A549 (cell line): ENCODE results near the gene STIM1. TPM values are rescaled to one million over a fixed set of nuclear protein-coding genes. Genes with fewer than 3 reads are reported as not detected.
"Not testable (repeated sequence)": the region's sequence is repeated elsewhere in the genome, so short reads cannot be mapped to it uniquely, and the experiment has no call there.

ENCODE experiments used
- ATAC-seq, 2 experiments: fragments of 200-7000 bp in 1 of 2; fragments of >200 bp in 1 of 2; cut with Nextera tagmentation in 1 of 2; cut with Tn5 transposase in 1 of 2; 3 replicates each; pipeline versions ENCODE4 v1.8.0 to v1.9.1; 2018 to 2020; ENCODE audit warnings: mild to moderate bottlenecking in 1 of 2, moderate library complexity in 1 of 2
- CTCF ChIA-PET: fragments of 300-600 bp; sonication (Branson Sonifier 250); formaldehyde crosslinking; extraction: SDS; loops from one replicate; lab custom pipeline; 2021; ENCODE audit warnings: antibody characterized with exemption, inconsistent platforms; lab: Yijun Ruan, JAX
- POLR2A ChIA-PET: fragments of 350-600 bp; formaldehyde crosslinking; extraction: SDS; loops from one replicate; lab custom pipeline; 2021; ENCODE audit warnings: antibody characterized with exemption, inconsistent platforms; lab: Yijun Ruan, JAX
- DNase-seq, 2 experiments: peaks; one replicate each; pipeline versions ENCODE4 v3.0.0 to v3.0.0-alpha.2; 2011 to 2016; ENCODE audit warnings: low read depth in 1 of 2, low spot score in 1 of 2
- FAIRE-seq: peaks from 2 replicates; lab custom pipeline; 2011; peaks lifted over from hg19 to GRCh38; lab: Jason Lieb, UNC
- H3K27ac ChIP-seq, 2 experiments: fragments of >200 bp; sonication (Bioruptor Twin); formaldehyde crosslinking; 3 replicates each; pipeline ENCODE4 v1.5.1; 2016 to 2017
- H3K4me1 ChIP-seq: fragments of >200 bp; sonication (Bioruptor Twin); formaldehyde crosslinking; 3 replicates; pipeline ENCODE4 v1.6.1; 2016
- H3K4me2 ChIP-seq: fragments of >200 bp; sonication (Bioruptor Twin); formaldehyde crosslinking; 3 replicates; pipeline ENCODE4 v1.6.1; 2016
- H3K4me3 ChIP-seq: fragments of >200 bp; sonication (Bioruptor Twin); formaldehyde crosslinking; 3 replicates; pipeline ENCODE4 v1.5.1; 2016
- H3K9me3 ChIP-seq: fragments of >200 bp; sonication (Bioruptor Twin); formaldehyde crosslinking; 3 replicates; pipeline ENCODE4 v1.6.1; 2016
- ATOH8 ChIP-seq: fragments of 250-450 bp; sonication (Bioruptor Pico); IDR thresholded peaks from 2 replicates; pipeline ENCODE4 v1.5.0; 2020; ENCODE audit warnings: low read depth, mild to moderate bottlenecking, moderate library complexity
- BCL3 ChIP-seq: fragments of >200 bp; sonication (Bioruptor Twin); formaldehyde crosslinking; IDR thresholded peaks from 3 replicates; pipeline ENCODE4 v1.6.1; 2016
- CBX8 ChIP-seq: fragments of 200-600 bp; sonication (generic); IDR thresholded peaks from 2 replicates; pipeline ENCODE4 v1.6.1; 2016
- CHD4 ChIP-seq: fragments of 200-600 bp; sonication (generic); IDR thresholded peaks from 2 replicates; pipeline ENCODE4 v1.6.1; 2016; ENCODE audit warnings: antibody characterized with exemption, mild to moderate bottlenecking, borderline replicate concordance
- ESRRA ChIP-seq: fragments of 150-350 bp; IDR thresholded peaks from 2 replicates; pipeline ENCODE4 v1.6.1; 2014; ENCODE audit warnings: mild to moderate bottlenecking, low read length, borderline replicate concordance
- FOSB ChIP-seq: fragments of 250-450 bp; sonication (Bioruptor Pico); IDR thresholded peaks from 2 replicates; pipeline ENCODE4 v1.5.0; 2020; ENCODE audit warnings: mild to moderate bottlenecking, moderate library complexity
- FOSL2 ChIP-seq, 2 experiments: fragments of 450-650 bp in 1 of 2; fragments of >200 bp in 1 of 2; sonication (Bioruptor Twin) in 1 of 2; formaldehyde crosslinking; IDR thresholded peaks; 2 replicates each; pipeline versions ENCODE4 v1.5.0 to v1.6.1; 2016 to 2020; ENCODE audit warnings: mild to moderate bottlenecking in 1 of 2, moderate library complexity in 1 of 2
- GATA3 ChIP-seq: IDR thresholded peaks from 2 replicates; pipeline ENCODE4 v1.6.1; 2012; ENCODE audit warnings: borderline replicate concordance
- HDAC2 ChIP-seq: fragments of 200-600 bp; sonication (generic); IDR thresholded peaks from 2 replicates; pipeline ENCODE4 v1.6.1; 2016
- HOXB13 ChIP-seq: fragments of 250-450 bp; sonication (Bioruptor Pico); IDR thresholded peaks from 2 replicates; pipeline ENCODE4 v1.5.0; 2020; ENCODE audit warnings: low read depth, mild to moderate bottlenecking, moderate library complexity
- JUNB ChIP-seq: fragments of >200 bp; sonication (Bioruptor Twin); formaldehyde crosslinking; IDR thresholded peaks from 2 replicates; pipeline ENCODE4 v1.6.1; 2016
- KDM5A ChIP-seq: fragments of 200-600 bp; sonication (generic); IDR thresholded peaks from 2 replicates; pipeline ENCODE4 v1.6.1; 2016; ENCODE audit warnings: antibody characterized with exemption, mild to moderate bottlenecking
- MAFK ChIP-seq: fragments of 450-650 bp; IDR thresholded peaks from 2 replicates; pipeline ENCODE4 v1.6.1; 2014; ENCODE audit not compliant: partially characterized antibody
- NR3C1 ChIP-seq: fragments of >200 bp; sonication (Bioruptor Twin); formaldehyde crosslinking; IDR thresholded peaks from 3 replicates; pipeline ENCODE4 v1.6.1; 2017
- POLR2A ChIP-seq: IDR thresholded peaks from 2 replicates; pipeline ENCODE4 v1.6.1; 2012; ENCODE audit warnings: mild to moderate bottlenecking, low read length
- POLR2AphosphoS2 ChIP-seq: conservative IDR thresholded peaks from 2 replicates; pipeline ENCODE4 v1.6.1; 2012; ENCODE audit warnings: low read length, improper control_type of control experiment, inconsistent platforms
- RCOR1 ChIP-seq: fragments of 150-350 bp; IDR thresholded peaks from 2 replicates; pipeline ENCODE4 v1.6.1; 2014; ENCODE audit warnings: antibody characterized with exemption, low read length, low read depth
- REST ChIP-seq: fragments of 200-600 bp; sonication (generic); IDR thresholded peaks from 2 replicates; pipeline ENCODE4 v1.6.1; 2016; ENCODE audit warnings: antibody characterized with exemption, mild to moderate bottlenecking, moderate library complexity
- TP53 ChIP-seq: fragments of 250-450 bp; sonication (Bioruptor Pico); IDR thresholded peaks from 2 replicates; pipeline ENCODE4 v1.5.0; 2021; ENCODE audit warnings: mild to moderate bottlenecking, moderate library complexity
- ZFP36 ChIP-seq: fragments of 450-650 bp; IDR thresholded peaks from 2 replicates; pipeline ENCODE4 v1.6.1; 2014; ENCODE audit warnings: borderline replicate concordance; ENCODE audit not compliant: partially characterized antibody
- ZNF302 ChIP-seq: fragments of 250-450 bp; sonication (Bioruptor Pico); IDR thresholded peaks from 2 replicates; pipeline ENCODE4 v1.9.0; 2021; ENCODE audit warnings: inconsistent platforms, mild to moderate bottlenecking, moderate library complexity
- WGBS: methylation state at CpG from one replicate; pipeline ENCODE4 v1.1.6; 2017; ENCODE audit errors: missing lambda C conversion rate; 5-methylcytosine and 5-hydroxymethylcytosine counted together
- polyA plus RNA-seq, 4 experiments: library from polyadenylated mRNA; depleted of rRNA in 3 of 4; stranded (reverse); fragments of >200 nt; fragmentation: RNase III in 1 of 4; extraction: RNeasy Plus Mini Kit Qiagen cat#74134 plus additional on column Dnase treatment in 1 of 4; gene quantifications; 2 replicates in 3 of 4; 3 replicates in 1 of 4; pipeline ENCODE4 v1.2.3, GENCODE V29; 2011 to 2017
- TF ChIP-seq, protein P1 (sequence below): fragments of 150-350 bp; IDR thresholded peaks from 2 replicates; pipeline ENCODE4 v1.6.1; 2014; ENCODE audit warnings: low read depth, mild to moderate bottlenecking, low read length

STIM1 gene
- polyA plus RNA-seq, 2 of the 4 experiments (the other 2 are of a cell fraction): 35.2 to 38.7 TPM

- TF ChIP-seq BCL3 (no peak), MAFK (no peak), NR3C1 (no peak), ATOH8 (no peak), POLR2A (no peak), HDAC2 (no peak)
Measured at GRCh38 chr11:4123218-4123617, 267.8 kb downstream of the STIM1 start (continued).

GRCh38 chr11:4125141-4125540 lies 269.7 kb downstream of the STIM1 start:
- ChIA-PET CTCF (no interaction called here), POLR2A (no interaction called here)
- FAIRE-seq: no peak
- Histone ChIP-seq H3K9me3 (no peaks in the 10 kb centered on the region), H3K4me3 (no peak overlapping the region), H3K27ac (no peak overlapping the region), H3K4me2 (no peak overlapping the region), H3K4me1 (no peaks in the 10 kb centered on the region)
- DNase-seq: no peak
- WGBS: 97% methylated on average over 6 of the region's 6 CpGs
- TF ChIP-seq HOXB13 (CRISPR knock-in tag) (no peak), FOSB (no peak)
- peak in 1 of 2 experiments; percentile 36; a peak in 1 of 6 replicates for ATAC-seq

- TF ChIP-seq CHD4: no peak
- no peak for TF ChIP-seq HOXB13 (CRISPR knock-in tag)
- TF ChIP-seq, protein P1, sequence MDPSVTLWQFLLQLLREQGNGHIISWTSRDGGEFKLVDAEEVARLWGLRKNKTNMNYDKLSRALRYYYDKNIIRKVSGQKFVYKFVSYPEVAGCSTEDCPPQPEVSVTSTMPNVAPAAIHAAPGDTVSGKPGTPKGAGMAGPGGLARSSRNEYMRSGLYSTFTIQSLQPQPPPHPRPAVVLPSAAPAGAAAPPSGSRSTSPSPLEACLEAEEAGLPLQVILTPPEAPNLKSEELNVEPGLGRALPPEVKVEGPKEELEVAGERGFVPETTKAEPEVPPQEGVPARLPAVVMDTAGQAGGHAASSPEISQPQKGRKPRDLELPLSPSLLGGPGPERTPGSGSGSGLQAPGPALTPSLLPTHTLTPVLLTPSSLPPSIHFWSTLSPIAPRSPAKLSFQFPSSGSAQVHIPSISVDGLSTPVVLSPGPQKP: no peak
- no peak for TF ChIP-seq ZFP36
- no peak for TF ChIP-seq FOSL2 (IDR thresholded peaks at IDR 0.05)
- TF ChIP-seq FOSL2 (CRISPR knock-in tag; IDR thresholded peaks at IDR 0.05): no peak
- no peak for TF ChIP-seq KDM5A
- TF ChIP-seq ESRRA: no peak
- TF ChIP-seq CBX8: no peak
- Histone ChIP-seq H3K4me2 (no peak overlapping the region), H3K9me3 (no peaks in the 10 kb centered on the region), H3K4me3 (no peak overlapping the region), H3K4me1 (no peaks in the 10 kb centered on the region), H3K27ac (no peak overlapping the region)
- WGBS: 93% methylated on average over 1 of the region's 1 CpG
- POLR2A ChIA-PET: no interaction called here
- FAIRE-seq (no peak), DNase-seq (no peak), ATAC-seq (no peak)
- CTCF ChIA-PET: no interaction called here
Measured at GRCh38 chr11:4127357-4127756, 271.9 kb downstream of the STIM1 start.

DNA sequence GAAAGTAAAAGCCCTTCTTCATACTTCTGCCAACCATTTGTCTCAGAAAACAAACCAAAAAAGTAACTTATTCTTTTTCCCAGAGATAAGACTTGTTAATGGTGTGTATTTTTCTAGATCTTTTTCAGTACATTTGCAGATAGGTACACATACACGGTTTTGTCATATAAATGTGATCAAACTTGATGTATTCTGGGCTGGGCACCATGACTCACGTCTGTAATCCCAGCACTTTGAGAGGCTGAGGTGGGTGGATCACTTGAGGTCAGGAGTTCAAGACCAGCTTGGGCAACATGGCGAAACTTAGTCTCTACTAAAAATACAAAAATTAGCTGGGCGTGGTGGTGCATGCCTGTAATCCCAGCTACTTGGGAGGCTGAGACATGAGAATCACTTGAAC lies 274.8 kb downstream of the STIM1 start:
- peaks cover 14% of the 10 kb centered on the region for H3K4me1 ChIP-seq
- ATAC-seq, H3K27ac ChIP-seq, POLR2A ChIA-PET, H3K4me3 ChIP-seq, FAIRE-seq, H3K9me3 ChIP-seq, H3K4me2 ChIP-seq: not testable (repeated sequence)
- peak in 1 of 2 experiments; percentile 13 for DNase-seq
- CTCF ChIA-PET: interaction anchor here (1.2 kb wide), 1 partner anchor 57 kb away, joined by 3 read pairs; no protein-coding TSS in a partner anchor
- 69% methylated on average over 4 of the region's 4 CpGs for WGBS

GRCh38 chr11:4134806-4135205 lies 279.3 kb downstream of the STIM1 start:
- peaks cover 27% of the 10 kb centered on the region for H3K4me1 ChIP-seq
- CTCF ChIA-PET: interaction anchor here (1.4 to 2.2 kb wide), 3 partner anchors 10 to 280 kb away, joined by 4 to 9 read pairs (median 6); partner anchors contain the start of gene STIM1
- no peak overlapping the region for H3K4me3 ChIP-seq
- POLR2A ChIA-PET: no interaction called here
- H3K4me2 ChIP-seq: peak overlapping the region; percentile 54
- peaks cover 4% of the 10 kb centered on the region for H3K9me3 ChIP-seq
- peak overlapping the region; percentile 51 to 79; a peak in 5 of 6 replicates for H3K27ac ChIP-seq
- ATAC-seq: peak; percentile 89
- DNase-seq: peak; percentile 43 to 65
- peak; percentile 89 for FAIRE-seq
- TF ChIP-seq RCOR1 (no peak), JUNB (peak; percentile 53), TP53 (CRISPR knock-in tag) (no peak), ZNF302 (CRISPR knock-in tag) (no peak), GATA3 (peak; percentile 29; the same call in 1 of the 2 replicates), REST (no peak), POLR2AphosphoS2 (no peak)
- TF ChIP-seq, protein P1: no peak
